A172 (cell line): Measurements from ENCODE around the gene KCNMB3. TPM values are rescaled to one million over a fixed set of nuclear protein-coding genes. Genes with fewer than 3 reads are reported as not detected.
A peak's percentile ranks its signal among the peaks of the same experiment; 100 is the strongest.
"Not testable (repeated sequence)": the region's sequence is repeated elsewhere in the genome, so short reads cannot be mapped to it uniquely, and the experiment has no call there.

Source experiments
- DNase-seq: peaks from one replicate; pipeline ENCODE4 v3.0.0-alpha.2; 2015; ENCODE audit warnings: low spot score
- total RNA-seq: library from RNA; depleted of rRNA; stranded (reverse); fragments of >200 nt; shearing (Covaris generic); gene quantifications from 2 replicates; pipeline ENCODE4 v1.2.3, GENCODE V29; 2014

The KCNMB3 gene
- total RNA-seq, 1 experiment from 2014 or later, result 2.4 TPM

- no peak for DNase-seq
Measured at GRCh38 chr3:179264449-179264848, 13.5 kb upstream of the KCNMB3 start.

GRCh38 chr3:179263134-179263533, 12.2 kb upstream of the KCNMB3 start:
- no peak for DNase-seq

- peak; percentile 55 for DNase-seq
Measured at GRCh38 chr3:179260949-179261765, 10.2 kb upstream of the KCNMB3 start.

GRCh38 chr3:179259959-179260756, 9.2 kb upstream of the KCNMB3 start:
- not testable (repeated sequence) for DNase-seq

GRCh38 chr3:179258820-179259219, 7.9 kb upstream of the KCNMB3 start:
- no peak for DNase-seq

GRCh38 chr3:179257742-179258141, 6.8 kb upstream of the KCNMB3 start:
- not testable (repeated sequence) for DNase-seq

GRCh38 chr3:179256813-179257212, 5.9 kb upstream of the KCNMB3 start:
- no peak for DNase-seq

- DNase-seq, result no peak
Measured at GRCh38 chr3:179247289-179248015, 3.5 kb downstream of the KCNMB3 start.

GRCh38 chr3:179244878-179245277, 6.0 kb downstream of the KCNMB3 start:
- peak; percentile 34 for DNase-seq

GRCh38 chr3:179242859-179243258, 8.1 kb downstream of the KCNMB3 start:
- not testable (repeated sequence) for DNase-seq

- not testable (repeated sequence) for DNase-seq
Measured at GRCh38 chr3:179240299-179240698, 10.6 kb downstream of the KCNMB3 start.

GRCh38 chr3:179236669-179237301, 14.1 kb downstream of the KCNMB3 start:
- no peak for DNase-seq

- DNase-seq, result no peak
Measured at GRCh38 chr3:179234199-179234598, 16.7 kb downstream of the KCNMB3 start.

GRCh38 chr3:179233043-179233442, 17.9 kb downstream of the KCNMB3 start:
- no peak for DNase-seq

- DNase-seq, result no peak
Measured at GRCh38 chr3:179229177-179229576, 21.7 kb downstream of the KCNMB3 start.

- DNase-seq, result peak; percentile 26
Measured at GRCh38 chr3:179227349-179227748, 23.6 kb downstream of the KCNMB3 start.

GRCh38 chr3:179224584-179224983, 26.3 kb downstream of the KCNMB3 start:
- no peak for DNase-seq

GRCh38 chr3:179223548-179223947, 27.4 kb downstream of the KCNMB3 start:
- no peak for DNase-seq

- not testable (repeated sequence) for DNase-seq
Measured at GRCh38 chr3:179218213-179218612, 32.7 kb downstream of the KCNMB3 start.

- DNase-seq, result not testable (repeated sequence)
Measured at GRCh38 chr3:179215550-179215949, 35.4 kb downstream of the KCNMB3 start.

- no peak for DNase-seq
Measured at GRCh38 chr3:179200790-179201189, 50.1 kb downstream of the KCNMB3 start.

- DNase-seq, result no peak
Measured at GRCh38 chr3:179196700-179197099, 54.2 kb downstream of the KCNMB3 start.
